GM12878 (cell line): ENCODE data around the gene MUC5AC. TPM values are rescaled to one million over a fixed set of nuclear protein-coding genes. Genes with fewer than 3 reads are reported as not detected.

Experiments used
- ATAC-seq: fragments of 200-7000 bp; cut with Tn5 transposase; 3 replicates; pipeline ENCODE4 v1.9.1; 2020; ENCODE audit warnings: mild to moderate bottlenecking, moderate library complexity
- BruUV-seq: library from RNA; stranded (reverse); fragments of 400-500 nt; replicated peaks from 2 replicates; lab custom pipeline; 2021; lab: Mats Ljungman, UMichigan
- CTCF ChIA-PET: fragments of 300-600 bp; sonication (Branson Sonifier 250); formaldehyde crosslinking; extraction: SDS; loops from one replicate; lab custom pipeline; 2021; ENCODE audit warnings: inconsistent platforms; lab: Yijun Ruan, JAX
- POLR2A ChIA-PET: fragments of 350-600 bp; formaldehyde crosslinking; extraction: SDS; loops from one replicate; lab custom pipeline; 2021; ENCODE audit warnings: inconsistent platforms; lab: Charles Lee
- RAD21 ChIA-PET: fragments of 300-600 bp; sonication (Branson Sonifier 250); formaldehyde crosslinking; loops from one replicate; lab custom pipeline; 2023; ENCODE audit warnings: antibody characterized with exemption; ENCODE audit not compliant: unreplicated experiment; lab: Charles Lee
- SMC1A ChIA-PET: fragments of 300-600 bp; sonication (Branson Sonifier 250); formaldehyde crosslinking; loops from one replicate; lab custom pipeline; 2023; ENCODE audit not compliant: unreplicated experiment, uncharacterized antibody; lab: Charles Lee
- DNase-seq: peaks from one replicate; pipeline ENCODE4 v3.0.0-alpha.2; 2011; ENCODE audit warnings: low read depth, low spot score
- FAIRE-seq: peaks from 3 replicates; lab custom pipeline; 2011; peaks lifted over from hg19 to GRCh38; lab: Jason Lieb, UNC
- H2AFZ ChIP-seq: 2 replicates; pipeline ENCODE4 v1.6.0; 2011; ENCODE audit warnings: low read depth, low read length, control low read depth; ENCODE audit not compliant: control insufficient read depth
- H3K27ac ChIP-seq: 2 replicates; pipeline ENCODE4 v1.5.1; 2011; ENCODE audit warnings: control low read depth; ENCODE audit not compliant: control insufficient read depth, insufficient read depth
- H3K27me3 ChIP-seq, 2 experiments: replicated peaks in 1 of 2; 2 replicates each; pipeline versions ENCODE4 v1.6.0 to v1.6.1; 2011; ENCODE audit warnings: low read length in 1 of 2; ENCODE audit not compliant: control insufficient read depth in 2 of 2, insufficient read depth in 2 of 2
- H3K36me3 ChIP-seq, 2 experiments: 2 replicates each; pipeline ENCODE4 v1.5.1; 2011; ENCODE audit warnings: low read length in 1 of 2; ENCODE audit not compliant: control insufficient read depth in 2 of 2, insufficient read depth in 2 of 2
- H3K4me1 ChIP-seq: 2 replicates; pipeline ENCODE4 v1.6.1; 2011; ENCODE audit warnings: mild to moderate bottlenecking, low read length, moderate library complexity, mixed read lengths; ENCODE audit not compliant: control insufficient read depth, insufficient read depth
- H3K4me2 ChIP-seq: 2 replicates; pipeline ENCODE4 v1.6.0; 2011; ENCODE audit warnings: control low read depth; ENCODE audit not compliant: control insufficient read depth, insufficient read depth
- H3K4me3 ChIP-seq: fragments of 200-600 bp; sonication (generic); 2 replicates; pipeline ENCODE4 v1.5.1; 2016
- H3K79me2 ChIP-seq: 2 replicates; pipeline ENCODE4 v1.6.0; 2011; ENCODE audit warnings: low read length; ENCODE audit not compliant: control insufficient read depth, insufficient read depth
- H3K9ac ChIP-seq: 2 replicates; pipeline ENCODE4 v1.8.0; 2011; ENCODE audit warnings: low read length, control low read depth, mixed read lengths; ENCODE audit not compliant: control insufficient read depth, insufficient read depth
- H3K9me3 ChIP-seq: replicated peaks from 3 replicates; pipeline ENCODE4 v1.5.1; 2011; ENCODE audit warnings: mild to moderate bottlenecking, low read length; ENCODE audit not compliant: control insufficient read depth, insufficient read depth
- H4K20me1 ChIP-seq: 2 replicates; pipeline ENCODE4 v1.6.0; 2011; ENCODE audit not compliant: control insufficient read depth, insufficient read depth
- BCL11A ChIP-seq: IDR thresholded peaks from 2 replicates; pipeline ENCODE4 v1.6.1; 2011; ENCODE audit warnings: low read depth, low read length
- FOXM1 ChIP-seq: IDR thresholded peaks from 2 replicates; pipeline ENCODE4 v1.6.1; 2012; ENCODE audit warnings: low read depth, mild to moderate bottlenecking, inconsistent platforms, low read length, moderate library complexity
- GATAD2B ChIP-seq: fragments of 450-650 bp; conservative IDR thresholded peaks from 2 replicates; pipeline ENCODE4 v1.6.1; 2017; ENCODE audit warnings: low read depth, mild to moderate bottlenecking, moderate library complexity
- IKZF1 ChIP-seq: fragments of 450-650 bp; conservative IDR thresholded peaks from 2 replicates; pipeline ENCODE4 v1.6.1; 2017; ENCODE audit warnings: antibody characterized with exemption, mild to moderate bottlenecking
- NFXL1 ChIP-seq: fragments of 450-650 bp; IDR thresholded peaks from 2 replicates; pipeline ENCODE4 v1.6.1; 2017; ENCODE audit warnings: antibody characterized with exemption, mild to moderate bottlenecking, borderline replicate concordance
- RFX5 ChIP-seq: IDR thresholded peaks from 2 replicates; pipeline ENCODE4 v1.6.1; 2011; ENCODE audit warnings: low read depth, low read length, improper control_type of control experiment
- SIN3A ChIP-seq: IDR thresholded peaks from 2 replicates; pipeline ENCODE4 v1.6.1; 2012; ENCODE audit warnings: low read depth, low read length, improper control_type of control experiment
- SMAD5 ChIP-seq: IDR thresholded peaks from 2 replicates; pipeline ENCODE4 v1.6.1; 2016; ENCODE audit warnings: antibody characterized with exemption, low read depth
- SMC3 ChIP-seq: IDR thresholded peaks from 2 replicates; pipeline ENCODE4 v1.6.1; 2011; ENCODE audit warnings: low read length, improper control_type of control experiment, borderline replicate concordance
- STAT3 ChIP-seq: IDR thresholded peaks from 2 replicates; pipeline ENCODE4 v1.6.1; 2011; ENCODE audit warnings: low read depth, low read length, improper control_type of control experiment
- TAF1 ChIP-seq: IDR thresholded peaks from 2 replicates; pipeline ENCODE4 v1.6.1; 2011; ENCODE audit warnings: mild to moderate bottlenecking, low read depth, low read length, borderline replicate concordance
- ZNF207 ChIP-seq: fragments of 450-650 bp; IDR thresholded peaks from 2 replicates; pipeline ENCODE4 v1.6.1; 2014; ENCODE audit warnings: antibody characterized with exemption, mild to moderate bottlenecking, borderline replicate concordance
- ZNF217 ChIP-seq: fragments of 450-650 bp; IDR thresholded peaks from 2 replicates; pipeline ENCODE4 v1.6.1; 2017; ENCODE audit warnings: antibody characterized with exemption, mild to moderate bottlenecking
- ZNF622 ChIP-seq: fragments of 450-650 bp; IDR thresholded peaks from 2 replicates; pipeline ENCODE4 v1.6.1; 2017; ENCODE audit warnings: mild to moderate bottlenecking, inconsistent platforms
- WGBS: methylation state at CpG from one replicate; pipeline ENCODE4 v1.1.6; 2016; ENCODE audit warnings: low lambda C conversion rate; ENCODE audit not compliant: insufficient replicate concordance, insufficient coverage; ENCODE audit errors: missing lambda C conversion rate; 5-methylcytosine and 5-hydroxymethylcytosine counted together
- in situ Hi-C: fragments of 300-500 bp; cut with MboI; formaldehyde crosslinking; loops from 9 replicates; pipeline ENCODE4 v1.14.3; 2018; ENCODE audit warnings: mixed read lengths
- intact Hi-C: fragments of 100-400 bp; cut with micrococcal nuclease; formaldehyde crosslinking; loops from one replicate; pipeline ENCODE4 v1.14.2; 2022; ENCODE audit not compliant: unreplicated experiment
- polyA plus RNA-seq, 11 experiments: library from polyadenylated mRNA; depleted of rRNA in 4 of 11; unstranded in 6 of 11; stranded (reverse) in 5 of 11; fragments of >200 nt; fragmentation: Nextera tagmentation in 4 of 11; fragmentation: Illumina TruSeq in 1 of 11; extraction: Ambion mirVana in 4 of 11; extraction: Trizol in 1 of 11; gene quantifications; 1 replicate in 1 of 11; 2 replicates in 10 of 11; pipeline versions ENCODE4 v1.2.1 to v1.2.3, GENCODE V29; 2011 to 2016; ENCODE audit warnings: inconsistent platforms in 2 of 11, missing spikeins in 2 of 11, low read depth in 1 of 11
- total RNA-seq, 4 experiments: library from RNA; depleted of rRNA in 3 of 4; stranded (reverse); fragments of >200 nt in 3 of 4; fragmentation: Illumina TruSeq in 1 of 4; extraction: Trizol in 1 of 4; gene quantifications; 2 replicates each; pipeline versions ENCODE4 v1.2.1 to v1.2.3, GENCODE V29; 2013 to 2021
- TF ChIP-seq, protein P1 (sequence below): fragments of 450-650 bp; conservative IDR thresholded peaks from 2 replicates; pipeline ENCODE4 v1.6.1; 2017; ENCODE audit warnings: mild to moderate bottlenecking, moderate library complexity
- TF ChIP-seq, protein P2 (sequence below): fragments of 450-650 bp; IDR thresholded peaks from 2 replicates; pipeline ENCODE4 v1.6.1; 2017; ENCODE audit warnings: borderline replicate concordance
- TF ChIP-seq, protein P3 (sequence below): fragments of 450-650 bp; IDR thresholded peaks from 2 replicates; pipeline ENCODE4 v1.6.1; 2016; ENCODE audit warnings: mild to moderate bottlenecking

The MUC5AC gene
- total and polyA plus RNA-seq, 10 of the 15 experiments (the other 5 are each of a cell fraction or from before 2014, with no cell fraction given), result under 0.01 to 0.01 TPM; not detected in 8

DNA sequence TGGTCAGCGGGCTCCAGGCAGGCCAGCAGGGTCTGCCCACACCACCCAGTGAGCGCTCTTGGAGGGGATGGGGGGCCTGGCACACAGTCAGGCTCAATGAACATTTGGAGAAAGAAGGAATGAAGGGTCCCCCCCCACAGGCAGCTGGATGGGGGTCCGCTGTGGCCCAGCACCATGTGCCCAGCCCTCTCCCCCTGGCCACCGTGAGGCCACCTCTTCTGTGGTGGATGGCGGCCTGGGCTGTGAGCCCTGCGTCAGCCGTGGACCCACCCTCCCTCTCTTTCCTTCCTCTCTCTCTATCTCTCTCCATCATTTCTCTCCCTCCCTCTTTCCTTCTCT is 35.1 kb upstream of the MUC5AC start:
- ChIA-PET POLR2A (no interaction called here), CTCF (no interaction called here), SMC1A (no interaction called here), RAD21 (no interaction called here)
- DNase-seq (no peak), FAIRE-seq (no peak), ATAC-seq (no peak)
- Histone ChIP-seq H3K27me3 (no peaks in the 10 kb centered on the region), H2AFZ (no peak overlapping the region), H3K79me2 (no peaks in the 10 kb centered on the region), H3K9ac (no peak overlapping the region), H3K36me3 (no peaks in the 10 kb centered on the region), H3K4me3 (no peak overlapping the region), H4K20me1 (no peaks in the 10 kb centered on the region), H3K4me1 (no peaks in the 10 kb centered on the region), H3K27ac (no peak overlapping the region), H3K4me2 (no peak overlapping the region), H3K9me3 (no peaks in the 10 kb centered on the region)
- intact Hi-C loops (no loop called here), in situ Hi-C loops (no loop called here)
- TF ChIP-seq STAT3 (no peak), SMAD5 (no peak)
- TF ChIP-seq, protein P1, sequence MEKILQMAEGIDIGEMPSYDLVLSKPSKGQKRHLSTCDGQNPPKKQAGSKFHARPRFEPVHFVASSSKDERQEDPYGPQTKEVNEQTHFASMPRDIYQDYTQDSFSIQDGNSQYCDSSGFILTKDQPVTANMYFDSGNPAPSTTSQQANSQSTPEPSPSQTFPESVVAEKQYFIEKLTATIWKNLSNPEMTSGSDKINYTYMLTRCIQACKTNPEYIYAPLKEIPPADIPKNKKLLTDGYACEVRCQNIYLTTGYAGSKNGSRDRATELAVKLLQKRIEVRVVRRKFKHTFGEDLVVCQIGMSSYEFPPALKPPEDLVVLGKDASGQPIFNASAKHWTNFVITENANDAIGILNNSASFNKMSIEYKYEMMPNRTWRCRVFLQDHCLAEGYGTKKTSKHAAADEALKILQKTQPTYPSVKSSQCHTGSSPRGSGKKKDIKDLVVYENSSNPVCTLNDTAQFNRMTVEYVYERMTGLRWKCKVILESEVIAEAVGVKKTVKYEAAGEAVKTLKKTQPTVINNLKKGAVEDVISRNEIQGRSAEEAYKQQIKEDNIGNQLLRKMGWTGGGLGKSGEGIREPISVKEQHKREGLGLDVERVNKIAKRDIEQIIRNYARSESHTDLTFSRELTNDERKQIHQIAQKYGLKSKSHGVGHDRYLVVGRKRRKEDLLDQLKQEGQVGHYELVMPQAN, result no peak
- WGBS, result 14% methylated on average over 5 of the region's 7 CpGs
- no TSS peak for BruUV-seq

DNA sequence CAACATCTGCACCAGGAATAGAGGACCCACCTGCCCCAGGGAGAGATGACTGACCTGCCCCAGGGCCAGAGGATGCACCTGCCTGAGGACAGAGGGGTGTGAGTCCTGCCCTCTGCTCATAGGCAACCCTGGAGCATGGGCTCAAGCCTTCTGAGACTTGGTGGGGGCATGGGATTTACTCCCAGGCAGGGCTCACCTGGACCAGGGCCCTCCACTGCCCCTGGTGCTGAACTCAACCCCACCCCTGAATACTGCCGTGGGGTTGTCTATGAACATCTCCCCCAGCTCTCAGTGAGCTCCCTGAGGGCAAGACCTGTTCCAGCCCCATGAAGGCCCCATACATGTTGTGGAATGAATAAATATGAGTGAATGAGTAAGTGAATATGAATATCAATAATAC is 33.8 kb upstream of the MUC5AC start:
- Histone ChIP-seq H3K27ac (no peak overlapping the region), H3K36me3 (no peaks in the 10 kb centered on the region), H3K4me3 (no peak overlapping the region), H3K4me2 (no peak overlapping the region), H3K9ac (no peak overlapping the region), H3K4me1 (no peaks in the 10 kb centered on the region), H2AFZ (no peak overlapping the region), H4K20me1 (no peaks in the 10 kb centered on the region), H3K79me2 (no peaks in the 10 kb centered on the region), H3K9me3 (no peaks in the 10 kb centered on the region), H3K27me3 (no peaks in the 10 kb centered on the region)
- 0% methylated on average over 1 of the region's 1 CpG for WGBS
- POLR2A ChIA-PET, result no interaction called here
- no peak for DNase-seq
- SMC1A ChIA-PET, result no interaction called here
- FAIRE-seq, result no peak
- no TSS peak for BruUV-seq
- no peak for ATAC-seq
- CTCF ChIA-PET, result no interaction called here
- in situ Hi-C loops, result no loop called here
- intact Hi-C loops, result no loop called here
- RAD21 ChIA-PET, result no interaction called here
- TF ChIP-seq RFX5 (no peak), FOXM1 (no peak), SMC3 (no peak), ZNF207 (no peak), IKZF1 (no peak), BCL11A (no peak), SIN3A (no peak), ZNF217 (no peak), NFXL1 (no peak), TAF1 (no peak), GATAD2B (no peak), ZNF622 (no peak)
- TF ChIP-seq, protein P2, sequence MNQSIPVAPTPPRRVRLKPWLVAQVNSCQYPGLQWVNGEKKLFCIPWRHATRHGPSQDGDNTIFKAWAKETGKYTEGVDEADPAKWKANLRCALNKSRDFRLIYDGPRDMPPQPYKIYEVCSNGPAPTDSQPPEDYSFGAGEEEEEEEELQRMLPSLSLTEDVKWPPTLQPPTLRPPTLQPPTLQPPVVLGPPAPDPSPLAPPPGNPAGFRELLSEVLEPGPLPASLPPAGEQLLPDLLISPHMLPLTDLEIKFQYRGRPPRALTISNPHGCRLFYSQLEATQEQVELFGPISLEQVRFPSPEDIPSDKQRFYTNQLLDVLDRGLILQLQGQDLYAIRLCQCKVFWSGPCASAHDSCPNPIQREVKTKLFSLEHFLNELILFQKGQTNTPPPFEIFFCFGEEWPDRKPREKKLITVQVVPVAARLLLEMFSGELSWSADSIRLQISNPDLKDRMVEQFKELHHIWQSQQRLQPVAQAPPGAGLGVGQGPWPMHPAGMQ, result no peak
- TF ChIP-seq, protein P3, sequence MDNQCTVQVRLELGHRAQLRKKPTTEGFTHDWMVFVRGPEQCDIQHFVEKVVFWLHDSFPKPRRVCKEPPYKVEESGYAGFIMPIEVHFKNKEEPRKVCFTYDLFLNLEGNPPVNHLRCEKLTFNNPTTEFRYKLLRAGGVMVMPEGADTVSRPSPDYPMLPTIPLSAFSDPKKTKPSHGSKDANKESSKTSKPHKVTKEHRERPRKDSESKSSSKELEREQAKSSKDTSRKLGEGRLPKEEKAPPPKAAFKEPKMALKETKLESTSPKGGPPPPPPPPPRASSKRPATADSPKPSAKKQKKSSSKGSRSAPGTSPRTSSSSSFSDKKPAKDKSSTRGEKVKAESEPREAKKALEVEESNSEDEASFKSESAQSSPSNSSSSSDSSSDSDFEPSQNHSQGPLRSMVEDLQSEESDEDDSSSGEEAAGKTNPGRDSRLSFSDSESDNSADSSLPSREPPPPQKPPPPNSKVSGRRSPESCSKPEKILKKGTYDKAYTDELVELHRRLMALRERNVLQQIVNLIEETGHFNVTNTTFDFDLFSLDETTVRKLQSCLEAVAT, result no peak
